Esophagus muscularis mucosa (tissue), 4 donors: ENCODE data around the gene TIGD7. TPM values are rescaled to one million over a fixed set of nuclear protein-coding genes. Genes with fewer than 3 reads are reported as not detected.

Source experiments
- DNase-seq: peaks from one replicate; pipeline ENCODE4 v3.0.0-alpha.2; 2017; ENCODE audit errors: extremely low spot score
- H3K27ac ChIP-seq, 4 donors: fragments of 200-600 bp; sonication (generic); replicated peaks in 1 of 4; 1 replicate in 3 of 4; 2 replicates in 1 of 4; pipeline ENCODE4 v1.5.1; 2016 to 2019; ENCODE audit warnings: mild to moderate bottlenecking in 1 of 4
- H3K27me3 ChIP-seq, 4 donors: fragments of 200-600 bp; sonication (generic); one replicate each; pipeline versions ENCODE4 v1.5.1 to v1.6.0; 2016 to 2019
- H3K36me3 ChIP-seq, 4 donors: fragments of 200-600 bp; sonication (generic); one replicate each; pipeline ENCODE4 v1.5.1; 2016 to 2019
- H3K4me1 ChIP-seq, 4 donors: fragments of 200-600 bp; sonication (generic); one replicate each; pipeline ENCODE4 v1.5.1; 2016 to 2019
- H3K4me3 ChIP-seq, 4 donors: fragments of 200-600 bp; sonication (generic); 1 replicate in 2 of 4; 2 replicates in 2 of 4; pipeline ENCODE4 v1.5.1; 2016 to 2019; ENCODE audit warnings: mild to moderate bottlenecking in 4 of 4, moderate library complexity in 1 of 4
- H3K9me3 ChIP-seq, 4 donors: fragments of 200-600 bp; sonication (generic); 1 replicate in 3 of 4; 2 replicates in 1 of 4; pipeline ENCODE4 v1.5.1; 2016 to 2019
- EP300 ChIP-seq: sonication (generic); formaldehyde crosslinking; IDR thresholded peaks from one replicate; pipeline ENCODE4 v1.6.1; 2017; ENCODE audit warnings: antibody characterized with exemption
- POLR2A ChIP-seq: fragments of 450-650 bp; IDR thresholded peaks from one replicate; pipeline ENCODE4 v1.6.1; 2017; ENCODE audit warnings: antibody characterized with exemption, moderate library complexity, mild to moderate bottlenecking, low read depth
- POLR2AphosphoS5 ChIP-seq, 2 donors: sonication (generic); formaldehyde crosslinking; IDR thresholded peaks; one replicate each; pipeline ENCODE4 v1.6.1; 2017; ENCODE audit warnings: antibody characterized with exemption in 2 of 2
- WGBS: methylation state at CpG from one replicate; pipeline ENCODE4 v1.1.5; 2018; 5-methylcytosine and 5-hydroxymethylcytosine counted together
- intact Hi-C: fragments of 100-400 bp; cut with DNase I; formaldehyde crosslinking; loops from one replicate; pipeline ENCODE4 v1.15.1; 2023
- total RNA-seq, 4 donors: library from RNA; depleted of rRNA; stranded (reverse); fragments of >200 nt; gene quantifications; one replicate each; pipeline versions ENCODE4 v1.1.0 to v1.2.1, GENCODE V29; 2016
- TF ChIP-seq, protein P1 (sequence below), 3 experiments: fragments of 200-600 bp in 2 of 3; fragments of 450-650 bp in 1 of 3; sonication (generic) in 2 of 3; IDR thresholded peaks; one replicate each; pipeline ENCODE4 v1.5.1; 2017 to 2019; ENCODE audit warnings: antibody characterized with exemption in 3 of 3, mild to moderate bottlenecking in 2 of 3, moderate library complexity in 1 of 3

The TIGD7 gene
- total RNA-seq, 4 donors from 2014 or later, result 4.6 to 8.3 (median 7.6) TPM

DNA sequence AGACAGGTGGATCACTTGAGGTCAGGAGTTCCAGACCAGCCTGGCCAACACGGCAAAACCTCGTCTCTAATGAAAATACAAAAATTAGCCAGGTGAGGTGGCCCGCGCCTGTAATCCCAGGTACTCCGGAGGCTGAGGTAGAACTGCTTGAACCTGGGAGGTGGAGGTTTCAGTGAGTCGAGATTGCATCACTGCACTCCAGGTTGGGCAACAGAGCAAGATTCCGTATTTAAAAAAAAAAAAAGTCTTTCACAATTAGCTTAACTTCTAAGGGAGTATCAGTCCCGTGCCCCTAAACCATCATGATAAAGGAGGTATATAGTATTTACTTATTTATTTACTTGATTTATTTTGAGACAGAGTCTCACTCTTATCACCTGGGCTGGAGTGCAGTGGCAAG is 45.4 kb downstream of the TIGD7 start:
- WGBS, result 82% methylated on average over 8 of the region's 8 CpGs
- Histone ChIP-seq H3K36me3 (no peaks in the 10 kb centered on the region), H3K4me1 (peaks cover 3 to 12% (median 10%) of the 10 kb centered on the region in 4 donors), H3K9me3 (no peaks in the 10 kb centered on the region), H3K27ac (no peak overlapping the region), H3K4me3 (no peak overlapping the region), H3K27me3 (peaks cover 0 to 27% (median 0%) of the 10 kb centered on the region in 4 donors)
- DNase-seq, result no peak
- TF ChIP-seq POLR2A, result no peak
- no peak for TF ChIP-seq POLR2AphosphoS5 (IDR thresholded peaks at IDR 0.05)
- TF ChIP-seq, protein P1, sequence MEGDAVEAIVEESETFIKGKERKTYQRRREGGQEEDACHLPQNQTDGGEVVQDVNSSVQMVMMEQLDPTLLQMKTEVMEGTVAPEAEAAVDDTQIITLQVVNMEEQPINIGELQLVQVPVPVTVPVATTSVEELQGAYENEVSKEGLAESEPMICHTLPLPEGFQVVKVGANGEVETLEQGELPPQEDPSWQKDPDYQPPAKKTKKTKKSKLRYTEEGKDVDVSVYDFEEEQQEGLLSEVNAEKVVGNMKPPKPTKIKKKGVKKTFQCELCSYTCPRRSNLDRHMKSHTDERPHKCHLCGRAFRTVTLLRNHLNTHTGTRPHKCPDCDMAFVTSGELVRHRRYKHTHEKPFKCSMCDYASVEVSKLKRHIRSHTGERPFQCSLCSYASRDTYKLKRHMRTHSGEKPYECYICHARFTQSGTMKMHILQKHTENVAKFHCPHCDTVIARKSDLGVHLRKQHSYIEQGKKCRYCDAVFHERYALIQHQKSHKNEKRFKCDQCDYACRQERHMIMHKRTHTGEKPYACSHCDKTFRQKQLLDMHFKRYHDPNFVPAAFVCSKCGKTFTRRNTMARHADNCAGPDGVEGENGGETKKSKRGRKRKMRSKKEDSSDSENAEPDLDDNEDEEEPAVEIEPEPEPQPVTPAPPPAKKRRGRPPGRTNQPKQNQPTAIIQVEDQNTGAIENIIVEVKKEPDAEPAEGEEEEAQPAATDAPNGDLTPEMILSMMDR (IDR thresholded peaks at IDR 0.05), result no peak
- TF ChIP-seq EP300, result no peak
- intact Hi-C loops, result loop anchor here (10.0 kb wide), 1 partner anchor 235 kb away; the partner anchor contains the start of gene C16orf90

DNA sequence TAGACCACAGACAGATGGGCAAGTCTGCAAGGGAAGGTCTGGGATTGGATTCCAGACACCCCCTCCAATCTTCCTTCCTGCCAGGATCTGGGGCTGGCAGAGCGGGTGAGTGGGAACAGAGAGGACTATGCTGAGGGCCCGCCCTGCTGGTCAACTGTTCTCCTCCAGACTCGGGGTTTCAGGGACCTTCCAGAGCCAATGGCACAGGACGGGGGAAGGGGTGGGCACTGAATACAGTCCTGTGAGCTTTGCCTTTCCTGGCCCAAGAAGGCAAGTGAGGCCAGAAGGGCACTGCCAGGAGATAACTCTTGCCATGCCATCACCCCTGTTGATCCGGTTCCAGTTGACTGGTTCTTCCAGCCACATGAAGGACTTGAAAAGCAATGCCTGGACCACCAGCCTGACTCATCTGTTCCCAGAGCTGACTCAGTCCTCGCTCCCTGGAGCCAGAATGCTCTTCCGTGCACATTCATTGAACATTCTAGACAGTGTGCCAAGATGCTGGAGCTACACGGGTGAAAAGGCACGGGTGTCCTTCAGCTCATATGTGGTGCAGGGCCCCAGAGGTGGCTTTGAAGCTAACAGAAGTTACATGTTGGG is 48.3 kb downstream of the TIGD7 start:
- H3K27me3 ChIP-seq, result peaks cover 0 to 35% (median 3%) of the 10 kb centered on the region in 4 donors
- TF ChIP-seq, protein P1 (IDR thresholded peaks at IDR 0.05), result no peak
- no peak for TF ChIP-seq POLR2AphosphoS5 (IDR thresholded peaks at IDR 0.05)
- no peak for TF ChIP-seq EP300
- TF ChIP-seq POLR2A, result no peak
- DNase-seq, result no peak
- no peaks in the 10 kb centered on the region for H3K9me3 ChIP-seq
- H3K4me3 ChIP-seq, result no peak overlapping the region
- WGBS, result 83% methylated on average over 8 of the region's 9 CpGs
- intact Hi-C loops, result no loop called here
- no peaks in the 10 kb centered on the region for H3K4me1 ChIP-seq
- no peak overlapping the region for H3K27ac ChIP-seq
- H3K36me3 ChIP-seq, result no peaks in the 10 kb centered on the region

DNA sequence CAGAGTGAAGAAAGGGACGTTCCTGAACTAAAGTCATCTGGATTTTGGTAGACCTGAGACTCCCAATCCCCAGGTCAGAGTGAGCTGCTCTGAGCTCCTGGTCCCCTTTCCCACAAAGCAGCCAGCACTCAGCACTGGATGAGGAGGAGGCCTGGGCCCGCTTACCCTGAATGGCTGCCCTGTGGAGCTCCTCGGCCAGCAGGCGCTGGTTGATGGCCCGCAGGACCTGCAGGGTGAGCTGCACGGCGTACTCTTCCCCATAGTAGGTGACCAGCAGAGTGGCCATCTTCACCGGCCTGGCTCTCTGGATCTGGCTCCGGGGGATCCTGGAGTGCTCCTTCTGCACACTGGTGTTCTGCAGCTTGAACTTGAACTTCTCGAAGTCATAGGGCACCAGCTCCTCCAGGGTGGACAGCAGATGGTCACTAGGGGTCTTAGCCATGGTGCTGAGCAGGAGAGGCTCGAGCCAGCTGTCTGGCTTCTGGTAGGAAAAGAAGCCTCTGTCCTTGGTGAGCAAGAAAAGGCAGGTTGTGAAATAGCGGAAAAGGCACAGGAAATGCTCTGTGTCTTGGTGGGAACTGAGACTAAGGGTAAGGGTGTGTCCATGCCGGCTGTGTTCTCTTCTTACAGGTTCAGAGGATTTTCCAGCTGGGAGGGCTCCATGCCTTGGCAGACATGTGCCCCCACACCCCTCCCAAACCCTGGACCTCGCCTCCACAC is 48.9 kb downstream of the TIGD7 start, which contains the start of gene MEFV:
TSS of gene MEFV (minus strand) at position 488 of the 720 bp plus-strand sequence. CDS start at position 442, 46 bp downstream.
- Histone ChIP-seq H3K9me3 (no peaks in the 10 kb centered on the region), H3K4me1 (no peaks in the 10 kb centered on the region), H3K4me3 (peak within 1 kb of the TSS in 3 of 4 donors; percentile 19 to 43 (median 23)), H3K27ac (no peak within 1 kb of the TSS), H3K36me3 (no peaks in the 10 kb centered on the region), H3K27me3 (peaks cover 0 to 35% (median 3%) of the 10 kb centered on the region in 4 donors)
- WGBS, result 85% methylated on average over 6 of the region's 14 CpGs
- no peak for DNase-seq
- intact Hi-C loops, result no loop called here
- TF ChIP-seq EP300, result no peak
- no peak for TF ChIP-seq POLR2AphosphoS5 (IDR thresholded peaks at IDR 0.05)
- TF ChIP-seq POLR2A, result no peak
- TF ChIP-seq, protein P1 (IDR thresholded peaks at IDR 0.05), result no peak

DNA sequence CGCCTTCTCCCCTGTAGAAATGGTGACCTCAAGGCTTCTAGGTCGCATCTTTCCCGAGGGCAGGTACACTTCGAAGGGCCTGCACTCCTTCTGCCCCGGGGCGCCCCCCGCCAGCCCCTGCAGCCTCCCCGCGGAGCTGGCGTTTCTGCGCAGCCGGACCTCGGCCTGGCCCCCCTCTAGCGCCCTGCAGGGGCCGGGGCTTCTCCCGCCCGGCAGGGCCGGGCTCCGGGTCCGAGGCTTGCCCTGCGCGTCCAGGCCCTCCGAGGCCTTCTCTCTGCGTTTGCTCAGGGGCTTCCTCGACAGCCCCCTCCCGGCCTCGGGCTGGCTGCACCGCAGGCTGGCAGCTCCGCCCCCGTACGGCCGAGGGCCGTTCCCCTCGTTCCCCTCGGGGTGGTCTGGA is 50.9 kb downstream of the TIGD7 start:
- DNase-seq, result no peak
- no peaks in the 10 kb centered on the region for H3K9me3 ChIP-seq
- H3K36me3 ChIP-seq, result no peaks in the 10 kb centered on the region
- H3K4me3 ChIP-seq, result no peak overlapping the region
- no peak overlapping the region for H3K27ac ChIP-seq
- TF ChIP-seq POLR2AphosphoS5 (IDR thresholded peaks at IDR 0.05), result no peak
- TF ChIP-seq POLR2A, result no peak
- TF ChIP-seq, protein P1 (IDR thresholded peaks at IDR 0.05), result no peak
- no peak for TF ChIP-seq EP300
- H3K27me3 ChIP-seq, result peaks cover 0 to 37% (median 3%) of the 10 kb centered on the region in 4 donors
- 49% methylated on average over 15 of the region's 35 CpGs for WGBS
- H3K4me1 ChIP-seq, result no peaks in the 10 kb centered on the region
- intact Hi-C loops, result no loop called here
